ENCODE data around the gene TBC1D22A. TPM values are rescaled to one million over a fixed set of nuclear protein-coding genes. Genes with fewer than 3 reads are reported as not detected.

The TBC1D22A gene
- total and polyA plus RNA-seq, 9 of the 15 experiments (the other 6 are each of a cell fraction or from before 2014, with no cell fraction given): 0.20 to 11.5 (median 5.2) TPM

GRCh38 chr22:46834021-46834737 lies 71.7 kb downstream of the TBC1D22A start (continued):
- no peak for TF ChIP-seq PBX2 (CRISPR knock-in tag; IDR thresholded peaks at IDR 0.05; ENCODE audit: low read depth)
- TF ChIP-seq PBX2 (tag; conservative IDR thresholded peaks at IDR 0.05; ENCODE audit: low read depth): no peak
- TF ChIP-seq ZBTB12 (CRISPR knock-in tag; IDR thresholded peaks at IDR 0.05): no peak
- TF ChIP-seq RFX1 (IDR thresholded peaks at IDR 0.05): no peak

- Histone ChIP-seq H3K9ac (ENCODE audit: insufficient read depth in 1 of 2, low read depth in 2 of 2, low read length in 2 of 2) (no peak overlapping the region), H3K9me3 (replicated peaks; ENCODE audit: control insufficient read depth, insufficient read depth, low read depth, low read length) (peaks cover 2% of the 10 kb centered on the region), H3K4me2 (ENCODE audit: insufficient read depth, low read length) (no peak overlapping the region), H3K9me1 (ENCODE audit: control insufficient read depth, insufficient read depth, low read length) (no peaks in the 10 kb centered on the region), H3K4me1 (replicated peaks in 1 of 2; ENCODE audit: control insufficient read depth in 2 of 2, insufficient read depth in 2 of 2, low read length in 2 of 2) (no peaks in the 10 kb centered on the region), H3K79me2 (ENCODE audit: control insufficient read depth, insufficient read depth, low read length) (no peaks in the 10 kb centered on the region), H3K4me3 (no peak overlapping the region), H4K20me1 (replicated peaks; ENCODE audit: control insufficient read depth, insufficient read depth, low read length) (no peaks in the 10 kb centered on the region), H2AFZ (ENCODE audit: low read depth, low read length) (no peak overlapping the region), H3K36me3 (ENCODE audit: control insufficient read depth, insufficient read depth, low read length) (no peaks in the 10 kb centered on the region), H3K27me3 (ENCODE audit: control insufficient read depth in 2 of 2, insufficient read depth in 2 of 2, low read length in 2 of 2) (no peaks in the 10 kb centered on the region), H3K27ac (ENCODE audit: extremely low read depth, low read depth, low read length) (no peak overlapping the region)
- TF ChIP-seq ZEB2 (IDR thresholded peaks at IDR 0.05) (peak; percentile 37; the same call in 1 of the 2 replicates), TAF1 (IDR thresholded peaks at IDR 0.05; ENCODE audit: control insufficient read depth, extremely low read depth, insufficient read depth, low read length, severe bottlenecking) (no peak), TRIM28 (IDR thresholded peaks at IDR 0.05) (peak; percentile 78; the same call in 1 of the 2 replicates)
- ChIA-PET POLR2A (interaction anchor here (0.6 kb wide), 2 partner anchors 9 to 14 kb away, joined by 3 read pairs; no protein-coding TSS in a partner anchor), CTCF (ENCODE audit: low intra/inter-chr PET ratio) (no interaction called here)
- FAIRE-seq (no peak), ATAC-seq (no peak), DNase-seq (ENCODE audit: extremely low read depth in 1 of 4, low spot score in 3 of 4) (no peak)
- WGBS (ENCODE audit: insufficient coverage, low coverage, missing lambda C conversion rate): 78% methylated on average over 2 of the region's 2 CpGs
- intact Hi-C loops (cut with micrococcal nuclease): no loop called here
- BruUV-seq (replicated peaks): no TSS peak
- in situ Hi-C loops (cut with MboI): no loop called here
Observed at GRCh38 chr22:46835288-46835687, 72.8 kb downstream of the TBC1D22A start.

Data from K562 (cell line).